H9 (cell line): Measurements from ENCODE around the gene EML4. TPM values are rescaled to one million over a fixed set of nuclear protein-coding genes. Genes with fewer than 3 reads are reported as not detected.

Experiments
- DNase-seq: peaks from one replicate; pipeline ENCODE4 v3.0.0-alpha.2; 2017
- H2AFZ ChIP-seq: one replicate; pipeline ENCODE4 v1.6.1; 2013; ENCODE audit warnings: mild to moderate bottlenecking, low read length, control low read depth, moderate library complexity
- H2AK5ac ChIP-seq: 2 replicates; pipeline ENCODE4 v1.6.1; 2013; ENCODE audit warnings: low read length, control low read depth, mixed read lengths; ENCODE audit not compliant: insufficient read length
- H2BK120ac ChIP-seq: one replicate; pipeline ENCODE4 v1.6.1; 2013; ENCODE audit warnings: low read depth, mild to moderate bottlenecking, low read length, control low read depth, inconsistent platforms; ENCODE audit not compliant: poor library complexity, severe bottlenecking
- H2BK12ac ChIP-seq: 2 replicates; pipeline ENCODE4 v1.6.1; 2013; ENCODE audit warnings: low read length, control low read depth, mixed read lengths, low read depth; ENCODE audit not compliant: insufficient read length
- H2BK15ac ChIP-seq: 2 replicates; pipeline ENCODE4 v1.6.1; 2013; ENCODE audit warnings: low read depth, low read length, control low read depth
- H2BK20ac ChIP-seq: one replicate; pipeline ENCODE4 v1.6.1; 2013; ENCODE audit warnings: low read depth, mild to moderate bottlenecking, low read length, control low read depth, inconsistent platforms; ENCODE audit not compliant: poor library complexity, severe bottlenecking
- H2BK5ac ChIP-seq: 2 replicates; pipeline ENCODE4 v1.6.1; 2013; ENCODE audit warnings: low read length, control low read depth, mixed read lengths; ENCODE audit not compliant: insufficient read length
- H3K14ac ChIP-seq: 2 replicates; pipeline ENCODE4 v1.6.1; 2013; ENCODE audit warnings: low read length, control low read depth; ENCODE audit not compliant: insufficient read depth
- H3K18ac ChIP-seq: 2 replicates; pipeline ENCODE4 v1.6.1; 2013; ENCODE audit warnings: low read depth, mild to moderate bottlenecking, mixed read lengths, low read length, control low read depth; ENCODE audit not compliant: insufficient read length
- H3K23ac ChIP-seq: 2 replicates; pipeline ENCODE4 v1.6.1; 2013; ENCODE audit warnings: low read length, control low read depth, mixed read lengths, low read depth; ENCODE audit not compliant: insufficient read length
- H3K23me2 ChIP-seq: 2 replicates; pipeline ENCODE4 v1.6.1; 2013; ENCODE audit warnings: low read depth, mild to moderate bottlenecking, mixed read lengths, low read length, control low read depth; ENCODE audit not compliant: insufficient read length, poor library complexity, severe bottlenecking
- H3K27ac ChIP-seq: 2 replicates; pipeline ENCODE4 v1.5.1; 2013; ENCODE audit warnings: low read length, control low read depth, mixed read lengths, low read depth; ENCODE audit not compliant: insufficient read length
- H3K27me3 ChIP-seq: 2 replicates; pipeline ENCODE4 v1.6.1; 2013; ENCODE audit warnings: low read length, control low read depth, inconsistent platforms; ENCODE audit not compliant: insufficient read depth
- H3K4ac ChIP-seq: 2 replicates; pipeline ENCODE4 v1.6.1; 2013; ENCODE audit warnings: low read depth, mild to moderate bottlenecking, control low read depth, inconsistent platforms, low read length, moderate library complexity
- H3K4me1 ChIP-seq: 2 replicates; pipeline ENCODE4 v1.6.1; 2013; ENCODE audit warnings: low read length, control low read depth, inconsistent platforms; ENCODE audit not compliant: insufficient read depth
- H3K4me2 ChIP-seq: 2 replicates; pipeline ENCODE4 v1.6.1; 2013; ENCODE audit warnings: low read length, control low read depth, mixed read lengths; ENCODE audit not compliant: insufficient read length, insufficient read depth
- H3K56ac ChIP-seq: 2 replicates; pipeline ENCODE4 v1.6.1; 2013; ENCODE audit warnings: low read depth, mild to moderate bottlenecking, mixed read lengths, low read length, control low read depth; ENCODE audit not compliant: insufficient read length
- H3K79me1 ChIP-seq: 2 replicates; pipeline ENCODE4 v1.6.1; 2013; ENCODE audit warnings: low read depth, mild to moderate bottlenecking, moderate library complexity, low read length, control low read depth, inconsistent platforms; ENCODE audit not compliant: insufficient read depth, poor library complexity, severe bottlenecking
- H3K79me2 ChIP-seq: 2 replicates; pipeline ENCODE4 v1.6.1; 2013; ENCODE audit warnings: low read length, control low read depth, inconsistent platforms; ENCODE audit not compliant: insufficient read depth
- H3K9ac ChIP-seq: 2 replicates; pipeline ENCODE4 v1.6.1; 2013; ENCODE audit warnings: low read length, control low read depth, mixed read lengths; ENCODE audit not compliant: insufficient read length; ENCODE audit errors: extremely low read depth
- H3K9me3 ChIP-seq: one replicate; pipeline ENCODE4 v1.6.1; 2013; ENCODE audit warnings: low read depth, low read length, inconsistent platforms; ENCODE audit not compliant: control insufficient read depth
- H3T11ph ChIP-seq: one replicate; pipeline ENCODE4 v1.6.1; 2013; ENCODE audit warnings: mild to moderate bottlenecking, low read length, control low read depth, inconsistent platforms
- H4K20me1 ChIP-seq: one replicate; pipeline ENCODE4 v1.6.1; 2013; ENCODE audit not compliant: control insufficient read depth, insufficient read length, insufficient read depth
- H4K5ac ChIP-seq: 2 replicates; pipeline ENCODE4 v1.6.1; 2013; ENCODE audit warnings: low read depth, mild to moderate bottlenecking, mixed read lengths, low read length, control low read depth; ENCODE audit not compliant: insufficient read length
- H4K8ac ChIP-seq: replicated peaks from 2 replicates; pipeline ENCODE4 v1.6.1; 2013; ENCODE audit warnings: low read length, control low read depth, mixed read lengths, low read depth; ENCODE audit not compliant: insufficient read length
- H4K91ac ChIP-seq: 2 replicates; pipeline ENCODE4 v1.6.1; 2013; ENCODE audit warnings: low read depth, mild to moderate bottlenecking, moderate library complexity, mixed read lengths, low read length, control low read depth; ENCODE audit not compliant: insufficient read length
- H3K27ac Mint-ChIP-seq, 3 experiments: 2 replicates in 2 of 3; 3 replicates in 1 of 3; pipeline ENCODE4 v1.8.0; 2020 to 2021; ENCODE audit warnings: mixed read lengths in 3 of 3, mild to moderate bottlenecking in 1 of 3, moderate library complexity in 1 of 3
- H3K27me3 Mint-ChIP-seq: 2 replicates; pipeline ENCODE4 v1.8.0; 2021; ENCODE audit warnings: low read depth, mild to moderate bottlenecking, moderate library complexity, mixed read lengths
- H3K36me3 Mint-ChIP-seq, 3 experiments: 2 replicates in 2 of 3; 3 replicates in 1 of 3; pipeline ENCODE4 v1.8.0; 2020 to 2021; ENCODE audit warnings: low read depth in 3 of 3, mixed read lengths in 3 of 3; ENCODE audit not compliant: insufficient read depth in 1 of 3
- H3K4me1 Mint-ChIP-seq, 2 experiments: 2 replicates each; pipeline ENCODE4 v1.8.0; 2020; ENCODE audit warnings: mixed read lengths in 2 of 2
- H3K4me3 Mint-ChIP-seq, 2 experiments: 2 replicates in 1 of 2; 3 replicates in 1 of 2; pipeline ENCODE4 v1.8.0; 2020 to 2021; ENCODE audit warnings: mild to moderate bottlenecking in 2 of 2, mixed read lengths in 2 of 2, moderate library complexity in 1 of 2
- H3K9me3 Mint-ChIP-seq, 2 experiments: 2 replicates in 1 of 2; 3 replicates in 1 of 2; pipeline ENCODE4 v1.8.0; 2020; ENCODE audit warnings: mild to moderate bottlenecking in 2 of 2, mixed read lengths in 2 of 2, moderate library complexity in 1 of 2
- CTCF ChIP-seq: fragments of 200-600 bp; sonication (generic); conservative IDR thresholded peaks from 3 replicates; pipeline ENCODE4 v1.8.0; 2021; ENCODE audit warnings: antibody characterized with exemption, mild to moderate bottlenecking
- WGBS: extraction: QIAGEN DNeasy Blood & Tissue Kit; methylation state at CpG from one replicate; pipeline ENCODE4 v1.1.7; 2013; ENCODE audit warnings: missing lambda C conversion rate, low lambda C conversion rate, mixed read lengths; ENCODE audit not compliant: insufficient read length; ENCODE audit errors: extremely low coverage; 5-methylcytosine and 5-hydroxymethylcytosine counted together
- total RNA-seq: library from RNA; stranded (reverse); gene quantifications from 2 replicates; pipeline ENCODE4 v1.2.1, GENCODE V29; 2021

The EML4 gene
- total RNA-seq, 1 experiment from 2014 or later = 68.6 TPM

GRCh38 chr2:42249284-42249683, 80.1 kb downstream of the EML4 start:
- Histone ChIP-seq H3K9ac (no peak overlapping the region), H2AK5ac (no peak overlapping the region), H2BK120ac (no peak overlapping the region), H2BK12ac (no peak overlapping the region), H3K79me2 (no peaks in the 10 kb centered on the region), H3K9me3 (no peaks in the 10 kb centered on the region), H2AFZ (no peak overlapping the region), H3K23me2 (no peaks in the 10 kb centered on the region), H4K5ac (no peak overlapping the region), H2BK15ac (no peak overlapping the region), H3K79me1 (no peaks in the 10 kb centered on the region), H3K4ac (no peak overlapping the region), H2BK20ac (no peak overlapping the region), H3K23ac (no peak overlapping the region), H3K4me1 (no peaks in the 10 kb centered on the region), H4K20me1 (no peaks in the 10 kb centered on the region), H3K4me2 (no peak overlapping the region), H4K91ac (no peak overlapping the region), H2BK5ac (no peak overlapping the region), H3K18ac (no peak overlapping the region), H3K27me3 (no peaks in the 10 kb centered on the region), H4K8ac (no peak overlapping the region), H3K14ac (no peak overlapping the region), H3T11ph (no peak overlapping the region), H3K56ac (no peak overlapping the region), H3K27ac (no peak overlapping the region)
- Mint-ChIP-seq H3K36me3 (peaks cover 0 to 23% (median 13%) of the 10 kb centered on the region in 3 experiments; a peak in 5 of 7 replicates), H3K4me3 (no peak overlapping the region), H3K27me3 (no peaks in the 10 kb centered on the region), H3K27ac (no peak overlapping the region), H3K4me1 (peaks cover 16 to 20% of the 10 kb centered on the region in 2 experiments), H3K9me3 (no peaks in the 10 kb centered on the region)
- no peak for DNase-seq
- no CpG with 5 or more reads among the region's 2 CpGs for WGBS
- TF ChIP-seq CTCF = no peak
